ENCODE measurements around the gene PRICKLE4. TPM values are rescaled to one million over a fixed set of nuclear protein-coding genes. Genes with fewer than 3 reads are reported as not detected.

PRICKLE4 gene
- total and polyA plus RNA-seq, 2 of the 13 experiments (the other 11 are each of a cell fraction or from before 2014, with no cell fraction given), result 0.92 to 1.2 TPM

DNA sequence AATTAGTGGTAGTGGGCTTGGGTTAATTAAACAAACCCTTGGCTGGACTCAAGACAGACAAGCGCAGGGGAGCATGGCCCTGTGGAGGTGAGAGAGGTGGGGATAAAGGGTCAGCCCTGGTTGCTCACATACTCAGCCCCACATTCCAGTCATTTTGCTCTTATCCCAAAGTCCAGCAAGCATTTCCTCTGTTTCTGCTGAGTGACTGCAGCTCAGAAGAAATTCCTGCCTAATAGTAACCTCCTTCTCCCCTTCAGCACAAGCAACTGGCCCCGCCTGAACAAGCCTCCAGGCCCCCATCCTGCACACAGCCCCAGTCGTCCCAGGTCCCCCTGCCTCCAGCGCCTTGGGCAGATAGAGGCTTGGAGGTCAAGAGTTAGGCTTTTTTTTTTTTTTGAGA lies 41.5 kb upstream of the PRICKLE4 start (continued):
- TF ChIP-seq, protein P1, sequence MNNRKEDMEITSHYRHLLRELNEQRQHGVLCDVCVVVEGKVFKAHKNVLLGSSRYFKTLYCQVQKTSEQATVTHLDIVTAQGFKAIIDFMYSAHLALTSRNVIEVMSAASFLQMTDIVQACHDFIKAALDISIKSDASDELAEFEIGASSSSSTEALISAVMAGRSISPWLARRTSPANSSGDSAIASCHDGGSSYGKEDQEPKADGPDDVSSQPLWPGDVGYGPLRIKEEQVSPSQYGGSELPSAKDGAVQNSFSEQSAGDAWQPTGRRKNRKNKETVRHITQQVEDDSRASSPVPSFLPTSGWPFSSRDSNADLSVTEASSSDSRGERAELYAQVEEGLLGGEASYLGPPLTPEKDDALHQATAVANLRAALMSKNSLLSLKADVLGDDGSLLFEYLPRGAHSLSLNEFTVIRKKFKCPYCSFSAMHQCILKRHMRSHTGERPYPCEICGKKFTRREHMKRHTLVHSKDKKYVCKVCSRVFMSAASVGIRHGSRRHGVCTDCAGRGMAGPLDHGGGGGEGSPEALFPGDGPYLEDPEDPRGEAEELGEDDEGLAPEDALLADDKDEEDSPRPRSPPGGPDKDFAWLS (CRISPR knock-in tag; IDR thresholded peaks at IDR 0.05; ENCODE audit: borderline replicate concordance), result no peak
- TF ChIP-seq PAF1 (CRISPR knock-in tag; IDR thresholded peaks at IDR 0.05) (no peak), FOXC1 (CRISPR knock-in tag; IDR thresholded peaks at IDR 0.05; ENCODE audit: borderline replicate concordance) (peak; percentile 49; the same call in 1 of the 2 replicates), HHEX (CRISPR knock-in tag; IDR thresholded peaks at IDR 0.05) (no peak), PHF21A (CRISPR knock-in tag; IDR thresholded peaks at IDR 0.05) (0 out of 2 replicates have a peak, but pooled peaks have one; percentile 55), TEAD3 (CRISPR knock-in tag; optimal IDR thresholded peaks at IDR 0.05; ENCODE audit: borderline replicate concordance) (peak; percentile 92), MED13 (CRISPR knock-in tag; IDR thresholded peaks at IDR 0.05) (no peak), LCORL (IDR thresholded peaks at IDR 0.05) (no peak), LCORL (CRISPR knock-in tag; IDR thresholded peaks at IDR 0.05) (peak; percentile 85), ZNF556 (CRISPR knock-in tag; IDR thresholded peaks at IDR 0.05; ENCODE audit: borderline replicate concordance) (peak; percentile 21; the same call in 1 of the 2 replicates), HNRNPK (IDR thresholded peaks at IDR 0.05; ENCODE audit: low read depth, low read length, poor library complexity, severe bottlenecking) (no peak), EP300 (IDR thresholded peaks at IDR 0.05; ENCODE audit: low read depth in 2 of 2, low read length in 2 of 2) (peak in 1 of 2 experiments; percentile 50; a peak in 1 of 4 replicates), EP300 (CRISPR knock-in tag; IDR thresholded peaks at IDR 0.05; ENCODE audit: borderline replicate concordance) (no peak)
- TF ChIP-seq, protein P2, sequence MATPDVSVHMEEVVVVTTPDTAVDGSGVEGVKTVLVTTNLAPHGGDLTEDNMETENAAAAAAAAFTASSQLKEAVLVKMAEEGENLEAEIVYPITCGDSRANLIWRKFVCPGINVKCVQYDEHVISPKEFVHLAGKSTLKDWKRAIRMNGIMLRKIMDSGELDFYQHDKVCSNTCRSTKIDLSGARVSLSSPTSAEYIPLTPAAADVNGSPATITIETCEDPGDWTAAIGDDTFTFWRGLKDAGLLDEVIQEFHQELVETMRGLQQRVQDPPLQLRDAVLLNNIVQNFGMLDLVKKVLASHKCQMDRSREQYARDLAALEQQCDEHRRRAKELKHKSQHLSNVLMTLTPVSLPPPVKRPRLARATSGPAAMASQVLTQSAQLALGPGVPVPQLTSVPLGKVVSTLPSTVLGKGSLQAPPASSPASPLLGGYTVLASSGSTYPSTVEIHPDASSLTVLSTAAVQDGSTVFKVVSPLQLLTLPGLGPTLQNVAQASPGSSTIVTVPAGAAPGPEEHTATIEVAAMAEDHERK (CRISPR knock-in tag; IDR thresholded peaks at IDR 0.05; ENCODE audit: low read depth), result no peak
- TF ChIP-seq, protein P3, sequence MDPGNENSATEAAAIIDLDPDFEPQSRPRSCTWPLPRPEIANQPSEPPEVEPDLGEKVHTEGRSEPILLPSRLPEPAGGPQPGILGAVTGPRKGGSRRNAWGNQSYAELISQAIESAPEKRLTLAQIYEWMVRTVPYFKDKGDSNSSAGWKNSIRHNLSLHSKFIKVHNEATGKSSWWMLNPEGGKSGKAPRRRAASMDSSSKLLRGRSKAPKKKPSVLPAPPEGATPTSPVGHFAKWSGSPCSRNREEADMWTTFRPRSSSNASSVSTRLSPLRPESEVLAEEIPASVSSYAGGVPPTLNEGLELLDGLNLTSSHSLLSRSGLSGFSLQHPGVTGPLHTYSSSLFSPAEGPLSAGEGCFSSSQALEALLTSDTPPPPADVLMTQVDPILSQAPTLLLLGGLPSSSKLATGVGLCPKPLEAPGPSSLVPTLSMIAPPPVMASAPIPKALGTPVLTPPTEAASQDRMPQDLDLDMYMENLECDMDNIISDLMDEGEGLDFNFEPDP (CRISPR knock-in tag; conservative IDR thresholded peaks at IDR 0.05), result 0 out of 2 replicates have a peak, but pooled peaks have one; percentile 41
- TF ChIP-seq, protein P4, sequence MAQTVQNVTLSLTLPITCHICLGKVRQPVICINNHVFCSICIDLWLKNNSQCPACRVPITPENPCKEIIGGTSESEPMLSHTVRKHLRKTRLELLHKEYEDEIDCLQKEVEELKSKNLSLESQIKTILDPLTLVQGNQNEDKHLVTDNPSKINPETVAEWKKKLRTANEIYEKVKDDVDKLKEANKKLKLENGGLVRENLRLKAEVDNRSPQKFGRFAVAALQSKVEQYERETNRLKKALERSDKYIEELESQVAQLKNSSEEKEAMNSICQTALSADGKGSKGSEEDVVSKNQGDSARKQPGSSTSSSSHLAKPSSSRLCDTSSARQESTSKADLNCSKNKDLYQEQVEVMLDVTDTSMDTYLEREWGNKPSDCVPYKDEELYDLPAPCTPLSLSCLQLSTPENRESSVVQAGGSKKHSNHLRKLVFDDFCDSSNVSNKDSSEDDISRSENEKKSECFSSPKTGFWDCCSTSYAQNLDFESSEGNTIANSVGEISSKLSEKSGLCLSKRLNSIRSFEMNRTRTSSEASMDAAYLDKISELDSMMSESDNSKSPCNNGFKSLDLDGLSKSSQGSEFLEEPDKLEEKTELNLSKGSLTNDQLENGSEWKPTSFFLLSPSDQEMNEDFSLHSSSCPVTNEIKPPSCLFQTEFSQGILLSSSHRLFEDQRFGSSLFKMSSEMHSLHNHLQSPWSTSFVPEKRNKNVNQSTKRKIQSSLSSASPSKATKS (CRISPR knock-in tag; IDR thresholded peaks at IDR 0.05), result no peak
- TF ChIP-seq, protein P5, sequence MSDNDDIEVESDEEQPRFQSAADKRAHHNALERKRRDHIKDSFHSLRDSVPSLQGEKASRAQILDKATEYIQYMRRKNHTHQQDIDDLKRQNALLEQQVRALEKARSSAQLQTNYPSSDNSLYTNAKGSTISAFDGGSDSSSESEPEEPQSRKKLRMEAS (IDR thresholded peaks at IDR 0.05), result 0 out of 2 replicates have a peak, but pooled peaks have one; percentile 12

All from HepG2 (cell line).